H9 (cell line): ENCODE data around the gene TSPEAR. TPM values are rescaled to one million over a fixed set of nuclear protein-coding genes. Genes with fewer than 3 reads are reported as not detected.

Experiments
- DNase-seq: peaks from one replicate; pipeline ENCODE4 v3.0.0-alpha.2; 2017
- H2AFZ ChIP-seq: one replicate; pipeline ENCODE4 v1.6.1; 2013; ENCODE audit warnings: mild to moderate bottlenecking, low read length, control low read depth, moderate library complexity
- H2AK5ac ChIP-seq: 2 replicates; pipeline ENCODE4 v1.6.1; 2013; ENCODE audit warnings: low read length, control low read depth, mixed read lengths; ENCODE audit not compliant: insufficient read length
- H2BK120ac ChIP-seq: one replicate; pipeline ENCODE4 v1.6.1; 2013; ENCODE audit warnings: low read depth, mild to moderate bottlenecking, low read length, control low read depth, inconsistent platforms; ENCODE audit not compliant: poor library complexity, severe bottlenecking
- H2BK12ac ChIP-seq: 2 replicates; pipeline ENCODE4 v1.6.1; 2013; ENCODE audit warnings: low read length, control low read depth, mixed read lengths, low read depth; ENCODE audit not compliant: insufficient read length
- H2BK15ac ChIP-seq: 2 replicates; pipeline ENCODE4 v1.6.1; 2013; ENCODE audit warnings: low read depth, low read length, control low read depth
- H2BK20ac ChIP-seq: one replicate; pipeline ENCODE4 v1.6.1; 2013; ENCODE audit warnings: low read depth, mild to moderate bottlenecking, low read length, control low read depth, inconsistent platforms; ENCODE audit not compliant: poor library complexity, severe bottlenecking
- H2BK5ac ChIP-seq: 2 replicates; pipeline ENCODE4 v1.6.1; 2013; ENCODE audit warnings: low read length, control low read depth, mixed read lengths; ENCODE audit not compliant: insufficient read length
- H3K14ac ChIP-seq: 2 replicates; pipeline ENCODE4 v1.6.1; 2013; ENCODE audit warnings: low read length, control low read depth; ENCODE audit not compliant: insufficient read depth
- H3K18ac ChIP-seq: 2 replicates; pipeline ENCODE4 v1.6.1; 2013; ENCODE audit warnings: low read depth, mild to moderate bottlenecking, mixed read lengths, low read length, control low read depth; ENCODE audit not compliant: insufficient read length
- H3K23ac ChIP-seq: 2 replicates; pipeline ENCODE4 v1.6.1; 2013; ENCODE audit warnings: low read length, control low read depth, mixed read lengths, low read depth; ENCODE audit not compliant: insufficient read length
- H3K23me2 ChIP-seq: 2 replicates; pipeline ENCODE4 v1.6.1; 2013; ENCODE audit warnings: low read depth, mild to moderate bottlenecking, mixed read lengths, low read length, control low read depth; ENCODE audit not compliant: insufficient read length, poor library complexity, severe bottlenecking
- H3K27ac ChIP-seq: 2 replicates; pipeline ENCODE4 v1.5.1; 2013; ENCODE audit warnings: low read length, control low read depth, mixed read lengths, low read depth; ENCODE audit not compliant: insufficient read length
- H3K27me3 ChIP-seq: 2 replicates; pipeline ENCODE4 v1.6.1; 2013; ENCODE audit warnings: low read length, control low read depth, inconsistent platforms; ENCODE audit not compliant: insufficient read depth
- H3K4ac ChIP-seq: 2 replicates; pipeline ENCODE4 v1.6.1; 2013; ENCODE audit warnings: low read depth, mild to moderate bottlenecking, control low read depth, inconsistent platforms, low read length, moderate library complexity
- H3K4me1 ChIP-seq: 2 replicates; pipeline ENCODE4 v1.6.1; 2013; ENCODE audit warnings: low read length, control low read depth, inconsistent platforms; ENCODE audit not compliant: insufficient read depth
- H3K4me2 ChIP-seq: 2 replicates; pipeline ENCODE4 v1.6.1; 2013; ENCODE audit warnings: low read length, control low read depth, mixed read lengths; ENCODE audit not compliant: insufficient read length, insufficient read depth
- H3K56ac ChIP-seq: 2 replicates; pipeline ENCODE4 v1.6.1; 2013; ENCODE audit warnings: low read depth, mild to moderate bottlenecking, mixed read lengths, low read length, control low read depth; ENCODE audit not compliant: insufficient read length
- H3K79me1 ChIP-seq: 2 replicates; pipeline ENCODE4 v1.6.1; 2013; ENCODE audit warnings: low read depth, mild to moderate bottlenecking, moderate library complexity, low read length, control low read depth, inconsistent platforms; ENCODE audit not compliant: insufficient read depth, poor library complexity, severe bottlenecking
- H3K79me2 ChIP-seq: 2 replicates; pipeline ENCODE4 v1.6.1; 2013; ENCODE audit warnings: low read length, control low read depth, inconsistent platforms; ENCODE audit not compliant: insufficient read depth
- H3K9ac ChIP-seq: 2 replicates; pipeline ENCODE4 v1.6.1; 2013; ENCODE audit warnings: low read length, control low read depth, mixed read lengths; ENCODE audit not compliant: insufficient read length; ENCODE audit errors: extremely low read depth
- H3K9me3 ChIP-seq: one replicate; pipeline ENCODE4 v1.6.1; 2013; ENCODE audit warnings: low read depth, low read length, inconsistent platforms; ENCODE audit not compliant: control insufficient read depth
- H3T11ph ChIP-seq: one replicate; pipeline ENCODE4 v1.6.1; 2013; ENCODE audit warnings: mild to moderate bottlenecking, low read length, control low read depth, inconsistent platforms
- H4K20me1 ChIP-seq: one replicate; pipeline ENCODE4 v1.6.1; 2013; ENCODE audit not compliant: control insufficient read depth, insufficient read length, insufficient read depth
- H4K5ac ChIP-seq: 2 replicates; pipeline ENCODE4 v1.6.1; 2013; ENCODE audit warnings: low read depth, mild to moderate bottlenecking, mixed read lengths, low read length, control low read depth; ENCODE audit not compliant: insufficient read length
- H4K8ac ChIP-seq: replicated peaks from 2 replicates; pipeline ENCODE4 v1.6.1; 2013; ENCODE audit warnings: low read length, control low read depth, mixed read lengths, low read depth; ENCODE audit not compliant: insufficient read length
- H4K91ac ChIP-seq: 2 replicates; pipeline ENCODE4 v1.6.1; 2013; ENCODE audit warnings: low read depth, mild to moderate bottlenecking, moderate library complexity, mixed read lengths, low read length, control low read depth; ENCODE audit not compliant: insufficient read length
- H3K27ac Mint-ChIP-seq, 3 experiments: 2 replicates in 2 of 3; 3 replicates in 1 of 3; pipeline ENCODE4 v1.8.0; 2020 to 2021; ENCODE audit warnings: mixed read lengths in 3 of 3, mild to moderate bottlenecking in 1 of 3, moderate library complexity in 1 of 3
- H3K27me3 Mint-ChIP-seq: 2 replicates; pipeline ENCODE4 v1.8.0; 2021; ENCODE audit warnings: low read depth, mild to moderate bottlenecking, moderate library complexity, mixed read lengths
- H3K36me3 Mint-ChIP-seq, 3 experiments: 2 replicates in 2 of 3; 3 replicates in 1 of 3; pipeline ENCODE4 v1.8.0; 2020 to 2021; ENCODE audit warnings: low read depth in 3 of 3, mixed read lengths in 3 of 3; ENCODE audit not compliant: insufficient read depth in 1 of 3
- H3K4me1 Mint-ChIP-seq, 2 experiments: 2 replicates each; pipeline ENCODE4 v1.8.0; 2020; ENCODE audit warnings: mixed read lengths in 2 of 2
- H3K4me3 Mint-ChIP-seq, 2 experiments: 2 replicates in 1 of 2; 3 replicates in 1 of 2; pipeline ENCODE4 v1.8.0; 2020 to 2021; ENCODE audit warnings: mild to moderate bottlenecking in 2 of 2, mixed read lengths in 2 of 2, moderate library complexity in 1 of 2
- H3K9me3 Mint-ChIP-seq, 2 experiments: 2 replicates in 1 of 2; 3 replicates in 1 of 2; pipeline ENCODE4 v1.8.0; 2020; ENCODE audit warnings: mild to moderate bottlenecking in 2 of 2, mixed read lengths in 2 of 2, moderate library complexity in 1 of 2
- CTCF ChIP-seq: fragments of 200-600 bp; sonication (generic); conservative IDR thresholded peaks from 3 replicates; pipeline ENCODE4 v1.8.0; 2021; ENCODE audit warnings: antibody characterized with exemption, mild to moderate bottlenecking
- WGBS: extraction: QIAGEN DNeasy Blood & Tissue Kit; methylation state at CpG from one replicate; pipeline ENCODE4 v1.1.7; 2013; ENCODE audit warnings: missing lambda C conversion rate, low lambda C conversion rate, mixed read lengths; ENCODE audit not compliant: insufficient read length; ENCODE audit errors: extremely low coverage; 5-methylcytosine and 5-hydroxymethylcytosine counted together
- total RNA-seq: library from RNA; stranded (reverse); gene quantifications from 2 replicates; pipeline ENCODE4 v1.2.1, GENCODE V29; 2021

Gene TSPEAR
- total RNA-seq, 1 experiment from 2014 or later = 1.3 TPM

DNA sequence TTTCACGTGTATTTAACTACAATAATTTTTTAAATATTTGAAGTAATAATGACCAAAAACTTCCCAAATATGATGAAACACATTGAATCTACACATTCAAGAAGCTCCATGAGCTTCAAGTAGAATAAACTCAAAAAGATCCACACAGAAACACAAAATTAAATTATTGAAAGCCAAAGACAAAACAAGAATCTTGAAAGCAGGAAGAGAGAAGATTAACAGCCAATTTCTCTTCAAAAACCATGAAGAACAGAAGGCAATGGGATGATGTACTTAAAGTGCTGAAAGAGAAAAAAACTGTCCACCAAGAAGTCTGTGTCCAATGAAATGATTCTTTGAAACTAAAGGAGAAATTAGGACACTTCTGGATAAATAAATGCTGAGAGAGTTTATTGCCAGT, 79.3 kb downstream of the TSPEAR start:
- peaks cover 14% of the 10 kb centered on the region for H3K27me3 Mint-ChIP-seq
- Histone ChIP-seq H3K23ac (no peak overlapping the region), H3K23me2 (no peaks in the 10 kb centered on the region), H2BK5ac (no peak overlapping the region), H2BK20ac (no peak overlapping the region), H2BK12ac (no peak overlapping the region), H2AK5ac (no peak overlapping the region), H4K8ac (no peak overlapping the region), H3T11ph (no peak overlapping the region), H3K4ac (no peak overlapping the region), H4K5ac (no peak overlapping the region), H3K27me3 (no peaks in the 10 kb centered on the region), H3K4me2 (no peak overlapping the region), H4K91ac (no peak overlapping the region), H2BK120ac (no peak overlapping the region), H3K9ac (no peak overlapping the region), H3K4me1 (no peaks in the 10 kb centered on the region), H3K9me3 (no peaks in the 10 kb centered on the region), H2BK15ac (no peak overlapping the region), H3K79me2 (no peaks in the 10 kb centered on the region), H4K20me1 (no peaks in the 10 kb centered on the region), H3K18ac (no peak overlapping the region), H3K27ac (no peak overlapping the region), H3K56ac (no peak overlapping the region), H3K79me1 (no peaks in the 10 kb centered on the region), H2AFZ (no peak overlapping the region), H3K14ac (no peak overlapping the region)
- H3K27ac Mint-ChIP-seq = no peak overlapping the region
- peaks cover 20 to 26% of the 10 kb centered on the region in 2 experiments for H3K9me3 Mint-ChIP-seq
- TF ChIP-seq CTCF = no peak
- no peak overlapping the region for H3K4me3 Mint-ChIP-seq
- peaks cover 7 to 16% (median 11%) of the 10 kb centered on the region in 3 experiments; a peak in 6 of 7 replicates for H3K36me3 Mint-ChIP-seq
- WGBS = no CpG with 5 or more reads among the region's 1 CpG
- no peak for DNase-seq
- H3K4me1 Mint-ChIP-seq = peaks cover 3 to 10% of the 10 kb centered on the region in 2 experiments; a peak in 3 of 4 replicates
